Measurements from ENCODE around the gene PDK2. TPM values are rescaled to one million over a fixed set of nuclear protein-coding genes. Genes with fewer than 3 reads are reported as not detected.

The PDK2 gene
- total RNA-seq, 4 donors from 2014 or later, result 33.2 to 114 (median 69.6) TPM

- no peaks in the 10 kb centered on the region for H3K36me3 ChIP-seq
- WGBS, result 55% methylated on average over 2 of the region's 2 CpGs
- no peaks in the 10 kb centered on the region for H3K9me3 ChIP-seq
- peak in 1 of 2 donors; percentile 46 for DNase-seq (ENCODE audit: low spot score in 2 of 2)
- H3K4me3 ChIP-seq, result no peak overlapping the region
- peaks cover 50% of the 10 kb centered on the region for H3K4me1 ChIP-seq
- H3K27me3 ChIP-seq, result no peaks in the 10 kb centered on the region
- no peak for TF ChIP-seq EP300 (IDR thresholded peaks at IDR 0.05)
- no peak for TF ChIP-seq POLR2A (IDR thresholded peaks at IDR 0.05)
- TF ChIP-seq CTCF (IDR thresholded peaks at IDR 0.05), result no peak
- TF ChIP-seq POLR2AphosphoS5 (IDR thresholded peaks at IDR 0.05), result no peak
- H3K27ac ChIP-seq, result no peak overlapping the region
Measured at GRCh38 chr17:50051606-50052005, 43.5 kb upstream of the PDK2 start.

GRCh38 chr17:50052241-50052796, 42.8 kb upstream of the PDK2 start:
- H3K27ac ChIP-seq, result no peak overlapping the region
- H3K4me1 ChIP-seq, result peaks cover 53% of the 10 kb centered on the region
- no peaks in the 10 kb centered on the region for H3K9me3 ChIP-seq
- no peak for TF ChIP-seq POLR2AphosphoS5 (IDR thresholded peaks at IDR 0.05)
- no peak for TF ChIP-seq EP300 (IDR thresholded peaks at IDR 0.05)
- no peak for TF ChIP-seq CTCF (IDR thresholded peaks at IDR 0.05)
- no peak for TF ChIP-seq POLR2A (IDR thresholded peaks at IDR 0.05)
- WGBS, result 78% methylated on average over 6 of the region's 6 CpGs
- no peaks in the 10 kb centered on the region for H3K36me3 ChIP-seq
- H3K4me3 ChIP-seq, result no peak overlapping the region
- DNase-seq (ENCODE audit: low spot score in 2 of 2), result peak in 1 of 2 donors; percentile 43
- H3K27me3 ChIP-seq, result no peaks in the 10 kb centered on the region

GRCh38 chr17:50052822-50053653, 42.1 kb upstream of the PDK2 start:
- Histone ChIP-seq H3K36me3 (no peaks in the 10 kb centered on the region), H3K27me3 (no peaks in the 10 kb centered on the region), H3K9me3 (no peaks in the 10 kb centered on the region), H3K4me1 (peaks cover 53% of the 10 kb centered on the region), H3K4me3 (no peak overlapping the region), H3K27ac (no peak overlapping the region)
- 75% methylated on average over 7 of the region's 7 CpGs for WGBS
- TF ChIP-seq POLR2A (IDR thresholded peaks at IDR 0.05) (no peak), CTCF (IDR thresholded peaks at IDR 0.05) (no peak), POLR2AphosphoS5 (IDR thresholded peaks at IDR 0.05) (no peak), EP300 (IDR thresholded peaks at IDR 0.05) (no peak)
- DNase-seq (ENCODE audit: low spot score in 2 of 2), result peak in 1 of 2 donors; percentile 77

GRCh38 chr17:50053654-50053960, 41.5 kb upstream of the PDK2 start:
- H3K27me3 ChIP-seq, result no peaks in the 10 kb centered on the region
- H3K36me3 ChIP-seq, result no peaks in the 10 kb centered on the region
- no peak overlapping the region for H3K4me3 ChIP-seq
- H3K9me3 ChIP-seq, result no peaks in the 10 kb centered on the region
- TF ChIP-seq POLR2AphosphoS5 (IDR thresholded peaks at IDR 0.05) (no peak), POLR2A (IDR thresholded peaks at IDR 0.05) (no peak), CTCF (IDR thresholded peaks at IDR 0.05) (no peak), EP300 (IDR thresholded peaks at IDR 0.05) (no peak)
- H3K27ac ChIP-seq, result no peak overlapping the region
- H3K4me1 ChIP-seq, result peaks cover 56% of the 10 kb centered on the region
- DNase-seq (ENCODE audit: low spot score in 2 of 2), result no peak
- 79% methylated on average over 2 of the region's 3 CpGs for WGBS

GRCh38 chr17:50055055-50055425, 40.1 kb upstream of the PDK2 start:
- Histone ChIP-seq H3K9me3 (no peaks in the 10 kb centered on the region), H3K27me3 (no peaks in the 10 kb centered on the region), H3K27ac (peak overlapping the region; percentile 86), H3K4me3 (peak overlapping the region; percentile 76), H3K4me1 (peaks cover 68% of the 10 kb centered on the region), H3K36me3 (no peaks in the 10 kb centered on the region)
- 8% methylated on average over 14 of the region's 14 CpGs for WGBS
- no peak for TF ChIP-seq EP300 (IDR thresholded peaks at IDR 0.05)
- TF ChIP-seq CTCF (IDR thresholded peaks at IDR 0.05), result no peak
- TF ChIP-seq POLR2A (IDR thresholded peaks at IDR 0.05), result no peak
- no peak for DNase-seq (ENCODE audit: low spot score in 2 of 2)
